ENCODE data around the gene MAGT1.

- TF ChIP-seq CTCF (IDR thresholded peaks at IDR 0.05) = no peak
- no peak for TF ChIP-seq POLR2A (IDR thresholded peaks at IDR 0.05)
These were observed 81.0 kb downstream of the MAGT1 start for GRCh38 chrX:77814210-77814609.

Data from body of pancreas (tissue), 4 donors.